ENCODE data around the gene DIPK1C.
"Not testable (repeated sequence)": the region's sequence is repeated elsewhere in the genome, so short reads cannot be mapped to it uniquely, and the experiment has no call there.

The DIPK1C gene

DNA sequence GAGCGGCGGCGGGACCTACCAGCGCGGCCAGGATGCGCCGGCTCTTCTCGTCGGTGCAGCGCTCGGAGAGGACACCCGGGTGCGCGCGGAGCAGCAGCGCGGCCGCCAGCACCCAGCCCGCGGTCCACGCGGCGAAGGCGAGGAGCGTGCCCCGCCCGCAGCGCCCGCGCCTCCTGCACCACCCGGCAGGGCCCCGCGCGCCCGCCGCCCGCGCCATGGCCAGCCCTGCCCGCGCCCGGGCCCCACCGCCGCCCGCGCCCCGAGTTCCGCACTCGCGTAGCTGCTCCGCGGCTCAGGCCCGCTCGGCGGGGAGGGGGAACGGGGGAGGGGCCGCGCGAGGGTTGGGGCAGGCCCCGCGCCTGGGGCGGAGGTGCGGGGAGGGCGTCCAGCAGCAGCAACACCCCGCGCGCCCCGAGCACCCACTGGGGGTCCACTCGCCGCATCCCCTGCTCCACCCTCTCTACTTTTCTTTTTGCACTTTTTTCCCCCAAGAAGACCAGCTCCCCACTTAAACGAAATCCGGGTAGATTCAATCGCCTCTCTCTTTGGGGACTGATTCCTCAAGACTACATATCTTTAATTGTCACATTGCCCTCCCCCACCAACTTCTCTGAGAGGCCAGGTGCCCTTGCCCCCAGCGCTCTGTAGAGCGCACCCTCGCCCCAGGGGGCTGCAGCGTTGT lies at the start of gene DIPK1C:
TSS of gene DIPK1C (minus strand) at position 266 of the 682 bp plus-strand sequence. CDS start at position 217, 49 bp downstream.
- DNase-seq: peak; percentile 18 to 92 (median 80)
- intact Hi-C loops (cut with DNase I): no loop called here

DNA sequence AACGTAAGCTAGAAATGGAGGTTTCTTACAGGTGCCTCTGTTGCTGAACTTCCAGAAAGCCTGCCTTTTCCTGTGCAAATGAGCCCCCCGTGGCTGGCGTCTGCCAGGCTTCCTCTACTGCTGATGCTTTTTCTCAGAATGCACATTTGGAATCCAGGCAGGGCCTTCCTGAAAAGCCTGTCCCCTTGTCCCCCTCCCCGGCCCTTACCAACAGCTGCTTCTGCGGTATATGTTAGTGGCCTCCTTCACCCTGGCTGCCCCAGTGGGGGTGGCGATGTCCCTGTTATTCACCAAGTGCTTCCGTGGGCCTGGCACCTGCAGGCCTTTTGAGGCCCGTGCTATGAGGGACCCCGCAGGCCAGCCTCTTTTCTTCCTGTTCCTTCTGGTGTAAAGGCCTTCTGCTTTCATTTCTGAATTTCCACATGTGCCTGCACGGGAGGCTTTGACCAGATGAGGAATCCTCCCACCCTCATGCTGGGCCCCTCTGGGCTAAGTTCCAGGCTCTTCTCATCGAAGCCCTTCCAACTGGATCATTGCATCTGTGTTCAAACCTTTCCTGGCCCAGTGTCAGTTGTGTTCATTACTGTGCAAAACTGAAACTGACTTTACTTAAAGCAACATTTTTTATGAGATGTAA lies 49.5 kb upstream of the DIPK1C start:
- intact Hi-C loops (cut with DNase I): no loop called here
- DNase-seq: peak in 6 of 42 donors; percentile 10 to 45 (median 31)

- DNase-seq: peak in 6 of 42 donors; percentile 6 to 41 (median 28)
- intact Hi-C loops (cut with DNase I): no loop called here
These were observed 48.7 kb upstream of the DIPK1C start for GRCh38 chr18:74505776-74506175.

DNA sequence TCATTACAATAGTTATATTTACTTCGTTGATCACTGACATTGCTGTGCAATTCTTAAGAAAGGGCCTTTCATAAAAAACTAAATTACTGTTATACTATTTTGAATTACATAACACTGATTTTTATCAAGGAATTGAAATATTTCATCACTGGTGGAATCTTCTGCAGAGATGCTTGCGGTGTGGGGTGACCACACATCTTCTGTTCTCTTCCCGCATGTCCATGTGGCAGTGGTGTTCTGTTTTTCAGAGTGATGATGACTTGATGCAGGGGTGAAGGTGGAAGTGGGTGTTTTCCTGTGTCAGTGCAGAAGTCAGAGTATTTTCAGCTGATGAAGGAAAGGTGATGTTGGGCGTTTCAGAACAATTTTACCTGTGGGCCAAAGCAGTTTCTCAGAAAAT lies 46.0 kb upstream of the DIPK1C start:
- DNase-seq: peak in 1 of 42 donors; percentile 25
- intact Hi-C loops (cut with DNase I): no loop called here

DNA sequence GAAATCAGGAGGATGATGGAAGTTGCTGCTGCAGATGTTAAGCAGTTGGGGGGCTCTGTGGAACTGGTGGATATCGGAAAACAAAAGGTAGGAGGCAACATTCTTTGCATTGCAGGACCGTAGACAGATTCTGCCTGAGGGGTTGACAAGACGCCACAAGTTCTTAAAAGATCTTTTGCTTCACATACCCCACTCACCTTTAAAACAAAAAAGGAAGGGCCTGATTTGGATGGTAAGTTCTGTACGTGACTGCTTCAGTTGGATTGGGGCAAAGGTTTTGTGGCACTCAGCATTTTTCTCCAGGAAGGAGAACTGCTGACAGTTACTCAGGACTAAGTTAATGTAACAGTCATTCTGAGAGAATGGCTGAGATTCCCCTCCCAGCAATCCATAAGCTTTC lies 44.3 kb upstream of the DIPK1C start:
- peak in 2 of 42 donors; percentile 15 to 29 for DNase-seq
- intact Hi-C loops (cut with DNase I): no loop called here

DNA sequence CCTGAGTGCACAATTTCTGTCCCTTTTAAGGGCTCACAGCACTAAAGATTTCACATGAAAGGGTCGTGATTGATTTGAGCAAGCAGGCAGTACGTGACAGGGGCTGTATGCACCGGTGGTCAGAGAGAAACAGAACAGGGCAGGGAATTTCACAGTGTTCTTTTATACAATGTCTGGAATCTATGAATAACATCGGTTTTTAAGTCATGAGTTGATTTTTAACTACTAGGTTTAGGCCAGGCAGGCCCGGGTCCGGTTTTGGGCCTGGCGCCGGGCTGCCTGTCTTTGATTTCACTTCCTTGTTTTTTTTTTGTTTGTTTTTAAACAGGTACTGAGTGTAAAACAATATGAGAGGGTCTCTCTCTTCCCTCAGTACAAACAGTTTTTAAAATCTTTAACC lies 43.7 kb upstream of the DIPK1C start:
- intact Hi-C loops (cut with DNase I): not testable (repeated sequence)
- DNase-seq: peak in 2 of 42 donors; percentile 32 to 34

- intact Hi-C loops (cut with DNase I): no loop called here
- DNase-seq: no peak
These were observed 43.3 kb upstream of the DIPK1C start for GRCh38 chr18:74500372-74500771.

GRCh38 chr18:74499633-74500032 lies 42.5 kb upstream of the DIPK1C start:
- DNase-seq: peak in 36 of 42 donors; percentile 41 to 89 (median 68)
- intact Hi-C loops (cut with DNase I): loop anchor here (5.0 to 10.0 kb wide), 2 partner anchors 48 to 305 kb away; no protein-coding TSS in a partner anchor

DNA sequence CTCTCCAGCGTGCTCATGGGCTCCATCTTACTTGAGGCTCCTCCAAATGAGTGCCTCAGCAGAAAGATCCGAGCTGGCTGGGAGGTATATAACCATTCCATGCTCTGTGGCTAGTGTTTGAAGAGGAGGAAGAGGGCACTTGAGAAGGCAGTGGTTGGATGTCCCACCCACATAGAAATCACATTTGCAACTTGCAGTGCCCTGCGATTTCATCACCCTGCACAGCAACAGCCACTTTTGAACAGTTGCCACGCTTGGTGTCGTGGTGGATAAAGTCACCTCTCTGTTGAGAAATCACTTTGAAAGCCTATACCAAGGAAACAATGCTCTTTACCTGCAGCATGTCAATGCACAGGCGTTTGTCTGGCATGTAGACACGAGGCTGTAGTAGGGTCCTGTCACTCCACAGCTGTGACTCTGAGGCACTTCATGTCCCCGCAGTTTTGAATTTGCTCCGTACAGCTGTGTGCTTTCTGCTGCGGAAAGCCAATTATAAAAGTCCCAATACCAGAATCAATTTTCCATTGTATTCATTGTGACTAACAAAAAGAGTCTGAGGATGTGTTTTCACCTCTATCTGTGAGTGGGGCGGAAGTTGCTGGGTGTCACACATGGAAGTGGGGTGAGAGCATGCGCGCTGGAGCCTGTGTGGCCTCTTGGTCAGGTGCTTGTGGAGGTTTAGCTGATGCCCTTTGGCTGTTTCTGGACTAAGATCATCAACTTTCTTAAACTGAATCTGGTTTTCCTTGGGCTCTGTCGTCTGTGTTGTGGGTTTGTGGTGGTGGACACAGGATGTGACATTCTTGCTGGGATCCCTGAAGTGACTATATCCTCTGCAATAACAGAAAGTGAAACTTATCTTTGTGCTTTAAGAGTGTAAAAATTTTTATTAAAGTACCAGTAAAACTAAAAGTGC lies 41.9 kb upstream of the DIPK1C start:
- DNase-seq: peak in 25 of 42 donors; percentile 39 to 83 (median 63)

GRCh38 chr18:74497778-74498177 lies 40.7 kb upstream of the DIPK1C start:
- intact Hi-C loops (cut with DNase I): loop anchor here (5.0 to 10.0 kb wide), 2 partner anchors 50 to 303 kb away; no protein-coding TSS in a partner anchor
- DNase-seq: no peak

More for the DNA sequence above, 41.9 kb upstream of the DIPK1C start:
- intact Hi-C loops (cut with DNase I): loop anchor here (5.0 to 10.0 kb wide), 2 partner anchors 48 to 304 kb away; no protein-coding TSS in a partner anchor

GRCh38 chr18:74497324-74497676 lies 40.2 kb upstream of the DIPK1C start:
- intact Hi-C loops (cut with DNase I): loop anchor here (5.0 to 10.0 kb wide), 2 partner anchors 50 to 302 kb away; no protein-coding TSS in a partner anchor
- DNase-seq: peak in 1 of 42 donors; percentile 29

GRCh38 chr18:74496508-74497323 lies 39.6 kb upstream of the DIPK1C start:
- peak in 40 of 42 donors; percentile 48 to 84 (median 68) for DNase-seq
- intact Hi-C loops (cut with DNase I): loop anchor here (5.0 to 10.0 kb wide), 2 partner anchors 51 to 302 kb away; no protein-coding TSS in a partner anchor

DNA sequence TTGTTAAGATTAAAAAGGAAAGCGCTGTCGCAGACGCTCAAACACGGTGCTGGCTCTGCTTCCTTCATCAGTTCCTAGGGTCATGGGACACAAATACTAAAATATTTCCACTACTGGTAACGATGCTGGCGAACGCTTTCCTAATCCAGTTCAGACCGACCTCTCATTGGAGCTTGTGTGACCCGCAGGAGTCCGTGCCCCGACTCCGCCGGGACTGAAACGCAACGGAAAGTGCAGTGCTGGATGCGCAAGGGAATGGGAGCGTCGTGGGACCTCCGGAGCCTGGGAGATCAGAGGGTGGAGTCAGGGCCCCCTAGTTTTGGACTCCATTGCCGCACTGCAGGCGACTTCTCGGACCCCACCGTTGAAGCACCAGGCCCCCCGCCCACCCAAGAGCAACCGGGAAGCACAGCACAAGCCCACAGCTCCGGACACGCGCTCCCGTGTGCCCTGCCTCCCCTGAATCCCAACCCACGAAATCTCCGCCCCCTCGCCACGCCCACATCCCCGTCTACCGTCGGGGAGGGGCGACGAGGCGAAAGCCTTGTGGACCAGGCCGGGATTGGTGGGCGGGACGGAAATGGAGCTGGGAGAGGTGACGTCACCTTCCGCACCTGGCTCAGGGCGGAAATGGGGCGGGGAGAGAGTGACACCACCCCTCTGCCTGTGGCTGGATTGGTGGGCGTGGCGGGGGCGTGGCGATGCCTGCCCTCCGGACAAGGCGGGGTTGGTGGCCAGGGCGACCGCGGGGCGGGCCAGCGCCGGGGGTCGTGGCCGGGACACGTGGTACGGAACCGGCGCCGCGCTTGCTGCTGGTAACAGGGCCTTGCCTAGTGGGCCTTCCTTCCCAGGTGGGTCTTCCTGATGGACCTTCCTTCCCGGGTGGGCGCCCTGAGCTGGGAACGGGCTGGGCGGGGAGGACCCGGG lies 38.7 kb upstream of the DIPK1C start, which contains the start of gene CNDP2:
TSS of gene CNDP2 (plus strand) at position 783 of the 927 bp plus-strand sequence. CDS start 3,611 bp downstream, outside the sequence.
- intact Hi-C loops (cut with DNase I): loop anchor here (5.0 to 10.0 kb wide), 2 partner anchors 51 to 301 kb away; no protein-coding TSS in a partner anchor

DNA sequence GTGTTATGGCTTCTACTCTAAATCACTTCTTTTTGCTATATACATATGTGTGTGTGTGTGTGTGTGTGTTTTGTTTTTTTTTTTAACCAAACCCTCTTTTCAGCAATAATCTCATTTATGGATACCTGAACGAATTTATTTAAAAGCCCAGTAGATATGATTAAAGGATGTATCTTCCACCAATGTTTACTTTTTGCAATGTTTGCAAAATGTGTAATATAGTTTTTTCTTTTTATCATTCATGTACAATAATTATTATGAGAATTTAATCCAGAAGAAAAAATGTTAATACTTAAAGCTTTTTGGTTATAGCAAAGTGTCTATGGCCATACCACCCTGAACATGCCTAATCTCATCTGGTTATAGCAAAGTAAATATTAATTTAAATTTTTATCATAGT lies 37.4 kb upstream of the DIPK1C start:
- intact Hi-C loops (cut with DNase I): loop anchor here (5.0 to 10.0 kb wide), 2 partner anchors 142 to 300 kb away; no protein-coding TSS in a partner anchor
- DNase-seq: no peak

More for the DNA sequence above, 38.7 kb upstream of the DIPK1C start, which contains the start of gene CNDP2:
- peak; percentile 98 to 100 (median 100) for DNase-seq

GRCh38 chr18:74493689-74494088 lies 36.6 kb upstream of the DIPK1C start:
- peak in 34 of 42 donors; percentile 22 to 87 (median 67) for DNase-seq
- intact Hi-C loops (cut with DNase I): loop anchor here (5.0 to 10.0 kb wide), 2 partner anchors 141 to 299 kb away; no protein-coding TSS in a partner anchor

DNA sequence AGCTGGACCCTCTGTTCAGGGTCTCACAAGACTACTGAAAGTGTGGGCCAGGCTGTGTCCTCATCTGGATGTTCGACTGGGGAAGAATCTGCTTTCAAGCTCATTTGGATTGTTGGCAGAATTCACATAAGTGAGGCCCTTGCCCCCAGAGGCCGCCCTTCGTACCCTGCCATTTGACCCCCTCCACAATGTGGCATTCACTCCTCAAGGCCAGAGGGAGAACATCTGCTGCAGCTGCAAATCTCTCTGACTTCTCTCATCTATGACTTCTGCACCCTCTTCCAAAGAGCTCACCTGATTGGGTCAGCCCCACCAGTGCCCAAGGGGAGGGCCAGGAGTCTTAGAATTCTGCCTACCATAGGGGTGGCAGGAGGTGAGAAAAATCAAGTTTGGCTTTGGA lies 35.2 kb upstream of the DIPK1C start:
- peak in 2 of 42 donors; percentile 0 to 16 for DNase-seq
- intact Hi-C loops (cut with DNase I): loop anchor here (5.0 to 10.0 kb wide), 2 partner anchors 140 to 297 kb away; no protein-coding TSS in a partner anchor

All from head of caudate nucleus (tissue), 42 donors.